Fibroblast of skin of left biceps (primary cell): ENCODE results near the gene CLDN24.

Source experiments
- DNase-seq, 2 experiments: peaks; one replicate each; pipeline ENCODE4 v3.0.0-alpha.2; 2013; ENCODE audit warnings: low read depth in 2 of 2

The CLDN24 gene

DNA sequence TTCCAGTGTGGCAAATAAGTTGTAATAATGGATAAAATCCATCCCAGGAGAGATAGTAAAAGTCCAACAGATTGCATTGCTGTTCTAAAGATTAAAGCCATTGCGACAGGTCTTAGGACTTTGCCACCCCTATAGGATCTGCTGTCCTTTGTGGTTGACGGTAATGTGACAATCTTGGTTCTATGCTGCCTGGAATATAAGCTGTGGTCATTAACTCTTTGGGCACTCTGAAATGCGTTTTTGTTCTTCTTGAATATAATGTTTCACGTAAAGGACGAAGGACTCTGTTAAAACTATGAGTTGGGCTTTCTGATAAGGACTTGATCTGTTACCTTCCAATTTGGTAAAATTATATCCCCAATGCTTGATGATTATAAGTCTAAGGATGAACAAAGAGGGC is at the start of gene CLDN24:
CLDN24 (minus strand) TSS at position 101 of the 400 bp plus-strand sequence; CDS start at position 101, 0 bp downstream.
- DNase-seq, result no peak

DNA sequence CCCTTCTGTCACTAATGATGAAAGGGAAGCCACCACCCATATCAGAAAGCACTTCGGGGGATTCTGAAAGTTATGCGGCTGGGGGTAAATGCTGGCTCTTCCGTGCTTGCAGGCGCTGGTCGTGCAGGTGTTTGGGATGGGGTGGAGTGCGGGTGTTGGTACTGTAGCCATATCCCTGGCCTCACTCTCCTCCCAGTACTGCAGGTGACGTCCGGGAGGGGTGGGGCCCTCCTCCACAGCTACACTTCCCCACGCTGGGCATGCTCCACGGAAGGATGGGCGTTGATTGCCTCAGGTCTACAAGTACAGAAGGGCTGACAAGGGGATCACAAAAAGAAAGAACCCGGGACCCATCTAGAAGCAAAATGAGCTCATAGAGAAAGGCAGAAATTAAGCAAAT is 48.6 kb upstream of the CLDN24 start:
- no peak for DNase-seq

DNA sequence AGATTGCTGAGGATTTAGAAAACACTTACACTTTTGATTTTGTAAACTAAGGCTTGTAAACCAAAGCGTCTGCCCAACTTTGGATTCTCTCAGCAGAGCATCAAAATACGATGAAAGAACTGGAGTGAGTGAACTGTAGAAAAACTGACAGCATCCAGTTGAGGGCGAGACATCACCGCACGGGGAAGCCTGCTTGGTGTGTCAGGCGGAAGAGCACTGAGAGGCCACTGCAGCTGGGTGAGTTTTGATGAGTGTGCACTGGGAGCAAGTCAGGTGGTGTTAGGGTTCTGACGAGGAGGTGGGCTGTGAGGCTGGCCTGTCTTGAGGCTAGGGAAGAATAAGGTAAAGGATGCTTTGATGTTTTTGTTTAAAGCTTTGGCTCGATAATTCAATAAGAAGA is 46.8 kb upstream of the CLDN24 start:
- DNase-seq, result no peak

DNA sequence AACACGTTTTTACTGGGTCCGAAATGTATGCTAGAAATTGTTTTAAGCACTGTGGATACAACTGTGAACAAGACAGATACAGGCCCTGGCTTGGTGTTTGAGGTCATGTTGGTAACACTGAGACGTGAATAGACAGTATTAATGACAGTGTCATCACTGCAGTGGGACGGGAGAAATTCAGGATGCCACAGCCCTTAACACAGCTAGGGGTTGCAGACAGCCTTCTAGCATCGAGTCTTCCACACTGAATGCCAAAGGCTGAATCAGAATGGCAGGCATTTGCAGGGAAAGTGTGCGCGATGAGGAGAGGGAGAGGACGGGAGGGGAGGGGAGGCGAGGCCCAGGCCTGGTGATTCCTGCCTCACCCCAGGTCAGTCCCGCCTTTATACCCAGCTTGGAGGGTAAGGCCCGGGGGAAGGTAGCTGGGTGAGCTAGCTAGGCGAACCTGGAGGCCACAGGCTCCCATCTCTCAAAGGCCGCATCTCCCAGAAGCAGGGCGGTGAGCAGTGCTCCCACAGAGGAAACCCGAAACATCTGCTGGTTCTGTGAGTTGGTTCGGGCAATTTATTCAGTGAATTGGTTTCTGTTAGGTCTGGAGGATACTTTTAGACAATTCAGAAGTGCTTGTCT is 44.1 kb upstream of the CLDN24 start:
- DNase-seq, result no peak

DNA sequence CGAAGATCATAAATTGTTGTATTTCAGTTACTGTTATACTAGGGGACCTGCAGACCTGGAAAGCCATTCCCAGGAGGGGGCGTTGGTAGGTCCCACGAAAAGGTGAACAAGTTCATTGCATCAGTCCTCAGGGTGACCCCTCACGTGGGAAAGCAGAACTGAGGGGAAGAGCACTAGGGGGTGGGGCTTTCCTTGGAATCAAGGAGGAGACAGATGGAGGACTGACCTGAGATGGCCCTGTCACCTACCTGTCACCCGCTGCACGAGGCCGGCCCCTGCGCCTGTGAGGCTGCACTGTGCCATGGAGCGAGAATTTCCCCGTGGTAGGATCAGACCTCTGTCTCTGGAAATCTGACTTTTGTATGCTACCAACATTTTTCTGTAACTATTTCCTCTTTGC is 41.8 kb upstream of the CLDN24 start:
- DNase-seq, result no peak

DNA sequence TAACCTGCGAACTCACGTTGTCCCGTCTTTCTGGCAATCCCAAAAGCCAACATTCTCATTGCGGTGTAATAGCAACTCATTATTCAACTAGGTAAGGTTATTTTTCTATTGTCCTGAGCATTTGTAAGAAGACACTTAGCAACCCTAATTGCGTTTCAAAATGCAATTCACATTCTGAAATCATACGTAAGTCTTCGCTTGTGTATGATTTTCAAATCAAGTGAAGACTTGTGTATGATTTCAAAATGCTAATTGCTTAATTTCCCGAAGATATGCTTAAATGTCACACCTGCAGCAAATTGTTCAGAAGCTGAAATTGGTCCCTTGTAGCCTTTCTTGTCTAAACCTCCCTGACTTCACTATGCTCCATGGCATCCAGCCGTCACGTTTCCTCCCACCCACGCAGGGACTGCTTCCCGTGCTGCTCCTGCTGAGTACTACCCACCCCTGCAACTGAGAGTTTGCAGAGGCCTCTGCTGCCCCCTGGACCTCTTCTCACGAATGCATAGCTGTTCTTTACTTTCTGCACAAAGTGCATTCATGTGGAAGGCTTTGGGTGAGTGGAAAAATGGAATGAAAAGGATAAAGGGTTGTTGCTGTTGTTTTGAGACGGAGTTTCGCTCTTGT is 40.8 kb upstream of the CLDN24 start:
- DNase-seq, result no peak

DNA sequence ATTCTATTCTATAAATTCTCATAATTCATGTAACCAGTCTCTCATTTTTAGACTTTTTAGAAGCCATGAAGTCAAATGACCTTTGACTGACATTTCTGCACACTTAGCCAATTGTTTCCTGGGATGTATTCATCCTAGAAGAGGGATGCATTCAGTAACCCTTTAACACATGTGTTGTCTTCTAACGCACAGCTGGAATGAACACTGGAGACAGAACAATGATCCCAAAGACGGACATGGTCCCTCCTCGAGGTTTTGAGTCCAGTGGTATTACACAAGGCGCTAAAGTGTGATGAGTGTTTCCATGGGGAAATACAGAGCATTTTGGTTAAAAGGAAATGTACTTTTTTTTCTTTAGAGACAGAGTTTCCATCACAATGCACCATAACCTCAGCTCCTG is 39.8 kb upstream of the CLDN24 start:
- DNase-seq, result no peak

DNA sequence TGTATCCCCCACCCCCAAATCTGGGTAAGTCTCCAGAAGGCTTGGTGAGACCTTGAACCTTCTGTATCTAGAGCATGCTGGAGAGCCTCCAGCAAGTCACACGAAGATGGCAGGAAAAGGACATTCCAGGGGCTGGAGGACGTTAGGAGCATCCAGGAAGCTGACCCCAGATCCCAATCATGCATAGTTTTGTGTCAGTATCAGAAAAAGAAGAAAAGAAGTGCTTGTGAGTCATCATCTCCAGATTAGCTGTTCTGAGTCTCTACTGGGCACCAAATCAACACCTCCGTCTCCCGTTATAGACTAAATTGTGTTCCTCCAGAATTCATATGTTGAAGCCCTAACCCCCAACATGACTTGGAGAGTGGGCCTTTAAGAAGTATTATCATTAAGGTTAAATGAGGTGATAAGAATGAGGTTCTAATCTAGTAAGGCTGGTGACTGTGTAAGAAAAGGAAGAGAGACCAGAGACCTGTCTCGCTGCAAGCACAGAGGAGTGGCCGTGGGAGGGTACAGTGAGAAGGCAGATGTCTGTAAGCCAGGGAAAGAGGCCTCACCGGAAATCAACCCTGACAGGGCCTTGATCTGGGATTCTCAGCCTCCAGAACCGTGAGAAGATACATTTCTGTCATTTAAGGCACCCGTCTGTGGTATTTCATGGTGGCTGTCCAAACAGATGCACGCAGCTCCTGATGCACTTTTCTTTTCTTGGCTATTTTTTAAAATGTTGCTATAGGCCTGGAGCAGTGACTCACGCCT is 38.1 kb upstream of the CLDN24 start:
- no peak for DNase-seq

DNA sequence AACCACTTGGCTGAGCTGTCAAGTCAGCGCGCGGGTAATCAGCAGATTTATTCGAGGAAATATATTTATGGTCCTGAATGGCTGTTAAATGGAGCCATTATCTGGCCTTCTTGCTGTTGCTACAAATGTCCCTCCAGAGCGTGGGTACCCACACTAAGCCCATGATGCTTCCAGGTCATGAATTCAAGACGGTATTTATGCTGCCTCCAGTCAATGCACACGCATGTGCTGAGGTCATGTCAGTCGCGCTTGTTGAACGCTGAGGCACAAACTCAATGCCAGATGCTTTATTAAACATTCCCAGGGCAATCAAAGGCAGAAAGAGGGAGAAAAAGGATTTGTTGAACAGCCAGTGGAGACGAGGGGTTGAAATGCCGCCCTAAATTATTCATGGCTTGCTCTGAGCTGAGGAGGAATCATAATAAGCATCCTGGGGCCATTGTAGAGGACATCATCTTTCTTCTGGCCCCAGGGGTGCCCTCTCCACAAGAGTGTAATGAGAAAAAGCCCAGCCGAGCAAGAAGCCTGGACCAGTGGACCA is 36.1 kb upstream of the CLDN24 start:
- DNase-seq, result no peak

DNA sequence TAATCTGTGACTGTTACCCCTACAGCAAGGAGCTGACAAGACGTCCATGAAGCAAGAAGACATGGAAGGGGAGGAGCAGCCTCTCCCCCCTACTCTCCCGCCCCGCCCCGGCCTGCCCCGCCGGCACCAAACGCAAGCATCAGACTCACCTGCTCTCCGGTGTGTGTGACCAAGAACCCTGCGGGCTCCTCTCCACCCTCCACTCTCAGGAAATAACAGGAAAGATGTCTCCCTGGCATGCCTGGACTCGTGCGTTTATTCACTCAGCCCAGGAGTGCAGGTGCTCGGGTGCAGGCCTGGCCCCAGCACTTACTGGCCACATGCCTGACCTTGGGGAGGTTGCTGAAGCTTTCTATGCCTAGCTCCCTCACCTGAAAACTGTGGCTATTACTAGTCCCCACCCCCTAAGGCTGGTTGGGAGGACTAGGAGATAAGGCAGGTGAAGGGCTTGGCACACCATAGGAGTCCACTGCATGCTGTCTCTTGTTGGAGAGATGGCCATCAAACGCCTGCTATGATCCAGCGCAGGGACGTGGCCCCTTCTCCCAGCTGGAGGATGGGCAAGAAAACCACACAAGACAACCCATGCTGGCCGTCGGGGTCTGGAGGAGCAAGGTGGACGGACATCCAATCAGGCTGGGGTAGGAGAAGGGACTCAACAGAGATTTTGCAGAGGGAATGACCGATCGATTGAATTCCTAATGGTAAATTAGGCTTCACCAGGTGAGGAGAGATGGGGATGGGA is 34.9 kb upstream of the CLDN24 start:
- no peak for DNase-seq

DNA sequence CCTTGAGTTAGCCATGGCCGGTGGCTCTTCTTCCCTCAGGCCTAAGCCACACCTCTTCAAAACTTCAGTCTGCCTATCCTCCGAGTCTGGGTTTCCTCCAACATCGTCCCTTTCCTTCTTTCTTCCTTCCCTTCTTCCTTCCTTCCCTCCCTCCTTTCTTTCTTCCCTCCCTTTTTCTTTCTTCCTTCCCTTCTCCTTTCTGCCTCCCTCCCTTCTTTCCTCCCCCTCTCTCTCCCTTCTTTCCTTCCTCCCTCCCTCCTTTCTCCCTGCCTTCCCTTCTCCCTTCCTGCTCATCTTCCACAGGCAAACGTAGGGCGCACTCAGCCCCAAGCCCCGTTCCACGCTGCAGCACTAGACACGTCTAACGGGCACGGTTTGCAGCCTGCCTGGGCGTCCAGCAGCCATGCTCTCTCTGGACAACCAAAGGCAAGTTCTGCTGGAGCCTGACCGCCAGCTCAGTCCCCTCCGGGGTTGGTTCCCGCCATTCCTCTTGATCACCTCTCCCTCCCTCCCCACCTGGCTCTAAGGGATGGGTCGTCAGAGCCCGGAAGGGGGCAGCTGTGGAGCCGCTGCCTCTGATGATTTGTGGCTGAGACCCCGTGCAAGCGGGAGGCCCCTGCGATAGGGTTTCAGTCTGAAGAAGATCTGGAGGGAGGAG is 34.1 kb upstream of the CLDN24 start:
- DNase-seq, result no peak

DNA sequence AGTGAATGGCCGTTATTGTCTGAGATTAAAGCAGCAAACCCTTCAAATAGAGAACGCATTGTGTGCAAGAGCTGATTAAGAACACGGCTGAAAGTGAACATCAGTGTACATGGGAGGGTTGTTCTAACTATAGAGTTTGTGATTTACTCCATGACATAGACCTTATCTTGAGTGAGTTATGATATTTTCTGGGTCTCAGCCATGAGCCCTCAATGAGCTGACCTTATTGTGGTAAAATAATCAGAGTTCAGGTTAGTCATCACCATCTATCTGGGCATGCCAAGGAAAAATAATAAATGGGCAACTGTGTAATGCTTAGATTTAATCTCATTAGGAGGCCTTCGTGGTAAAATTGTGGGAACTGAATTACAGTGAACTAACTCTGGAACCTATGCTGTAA is 33.2 kb upstream of the CLDN24 start:
- peak in 1 of 2 experiments; percentile 44 for DNase-seq

DNA sequence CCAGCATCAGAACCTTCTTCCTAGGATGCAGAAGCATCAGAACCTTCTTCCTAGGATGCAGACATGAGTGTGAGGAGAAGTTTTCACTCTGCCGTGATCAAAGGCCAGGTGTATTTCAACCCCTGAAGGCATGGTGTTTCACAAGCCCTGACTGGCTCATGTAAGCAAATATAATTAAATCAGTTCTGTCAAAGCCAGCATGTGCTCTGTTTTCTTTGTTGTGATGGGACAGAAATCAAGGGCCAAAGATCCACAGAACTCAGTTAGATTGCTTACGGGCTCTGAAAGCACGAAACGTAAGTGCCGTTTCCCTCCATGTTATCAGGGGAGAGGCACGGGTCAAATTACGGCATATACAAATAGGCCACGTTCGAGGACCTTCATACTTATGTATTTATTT is 32.0 kb upstream of the CLDN24 start:
- no peak for DNase-seq

DNA sequence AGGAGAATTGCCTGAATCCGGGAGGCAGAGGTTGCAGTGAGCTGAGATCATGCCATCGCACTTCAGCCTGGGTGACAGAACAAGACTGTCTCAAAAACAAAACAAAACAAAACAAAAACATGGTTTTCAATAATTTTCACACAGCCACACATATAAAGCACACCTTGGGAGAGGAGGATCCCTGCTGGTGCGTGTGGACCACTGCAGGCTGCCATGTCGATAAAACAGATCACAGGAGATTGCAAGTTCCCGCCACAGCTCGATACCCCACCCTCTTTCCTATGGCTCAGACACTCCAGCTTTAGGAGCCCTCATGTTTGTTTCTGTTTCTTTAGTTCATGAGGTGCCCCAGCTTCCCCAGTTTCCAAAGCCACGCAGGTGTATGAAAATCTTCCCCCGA is 31.3 kb upstream of the CLDN24 start:
- no peak for DNase-seq

DNA sequence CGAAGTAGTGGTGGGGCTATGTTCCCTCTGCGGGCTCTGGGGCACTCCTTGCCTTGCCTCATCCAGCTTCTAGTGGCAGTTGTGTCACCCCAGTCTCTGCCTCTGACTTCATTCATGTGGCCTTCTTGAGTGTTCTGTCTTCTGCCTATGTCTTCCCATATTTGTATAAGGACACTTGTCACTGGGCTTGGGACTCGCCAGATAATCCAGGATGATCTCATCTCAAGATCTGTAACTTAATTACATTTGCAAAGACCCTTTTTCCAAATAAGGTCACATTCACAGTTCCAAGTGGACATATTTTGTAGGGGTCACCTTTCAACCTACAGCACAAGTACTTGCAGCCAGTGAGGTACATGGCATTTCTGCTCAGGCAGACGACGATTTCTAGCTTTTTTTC is 30.3 kb upstream of the CLDN24 start:
- no peak for DNase-seq

DNA sequence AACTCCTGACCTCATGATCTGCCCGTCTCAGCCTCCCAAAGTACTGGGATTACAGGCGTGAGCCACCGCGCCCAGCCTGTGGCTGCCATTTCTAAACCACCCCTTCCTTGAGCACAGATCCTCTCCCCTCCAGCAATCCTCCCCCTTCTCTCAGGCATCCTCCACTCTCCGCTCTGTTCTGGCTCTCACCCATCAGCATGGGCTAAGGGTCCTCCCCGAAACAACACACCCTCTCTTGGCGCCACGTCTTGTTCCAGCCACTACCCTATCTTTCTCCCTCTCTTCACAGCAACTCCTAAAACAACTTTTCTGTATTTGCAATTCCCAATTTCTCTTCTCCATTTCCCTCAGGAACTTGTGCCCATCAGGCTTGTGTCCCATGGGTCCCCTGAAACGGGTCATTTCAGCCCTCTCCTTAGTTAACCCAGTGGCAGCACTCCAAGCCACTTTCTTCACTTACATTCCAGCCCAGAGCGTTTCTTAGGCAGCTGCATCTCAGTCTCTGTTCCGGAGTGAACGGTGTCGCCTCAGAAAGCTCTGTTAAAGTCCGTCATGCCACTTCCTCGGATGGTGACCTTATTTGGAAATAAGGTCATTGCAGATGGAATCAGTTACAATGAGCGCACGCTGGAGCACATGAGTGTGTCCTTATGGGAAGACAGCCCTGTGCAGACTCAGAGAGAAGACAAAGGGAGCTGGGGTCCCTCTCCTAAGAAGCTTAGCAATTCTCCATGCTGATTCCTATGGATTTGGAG is 28.3 kb upstream of the CLDN24 start:
- DNase-seq, result no peak

DNA sequence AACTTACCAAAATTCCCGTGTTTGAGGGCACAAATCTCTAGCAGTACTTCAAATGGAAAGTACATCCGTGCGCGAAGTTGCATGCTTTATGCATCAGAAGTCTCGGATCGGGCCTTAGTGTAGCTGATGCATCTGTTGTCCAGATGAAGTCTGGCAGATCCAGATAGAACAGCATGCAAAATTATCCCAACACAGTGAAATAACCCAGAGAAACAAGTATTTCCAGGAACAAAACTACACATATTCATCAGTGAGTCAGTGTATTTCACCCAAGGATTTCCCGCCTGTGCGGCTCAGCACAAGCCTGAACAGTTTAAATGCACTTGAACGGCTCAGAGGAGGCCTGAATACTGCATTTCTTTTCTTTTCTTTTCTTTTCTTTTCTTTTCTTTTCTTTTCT is 27.4 kb upstream of the CLDN24 start:
- DNase-seq, result peak; percentile 93

DNA sequence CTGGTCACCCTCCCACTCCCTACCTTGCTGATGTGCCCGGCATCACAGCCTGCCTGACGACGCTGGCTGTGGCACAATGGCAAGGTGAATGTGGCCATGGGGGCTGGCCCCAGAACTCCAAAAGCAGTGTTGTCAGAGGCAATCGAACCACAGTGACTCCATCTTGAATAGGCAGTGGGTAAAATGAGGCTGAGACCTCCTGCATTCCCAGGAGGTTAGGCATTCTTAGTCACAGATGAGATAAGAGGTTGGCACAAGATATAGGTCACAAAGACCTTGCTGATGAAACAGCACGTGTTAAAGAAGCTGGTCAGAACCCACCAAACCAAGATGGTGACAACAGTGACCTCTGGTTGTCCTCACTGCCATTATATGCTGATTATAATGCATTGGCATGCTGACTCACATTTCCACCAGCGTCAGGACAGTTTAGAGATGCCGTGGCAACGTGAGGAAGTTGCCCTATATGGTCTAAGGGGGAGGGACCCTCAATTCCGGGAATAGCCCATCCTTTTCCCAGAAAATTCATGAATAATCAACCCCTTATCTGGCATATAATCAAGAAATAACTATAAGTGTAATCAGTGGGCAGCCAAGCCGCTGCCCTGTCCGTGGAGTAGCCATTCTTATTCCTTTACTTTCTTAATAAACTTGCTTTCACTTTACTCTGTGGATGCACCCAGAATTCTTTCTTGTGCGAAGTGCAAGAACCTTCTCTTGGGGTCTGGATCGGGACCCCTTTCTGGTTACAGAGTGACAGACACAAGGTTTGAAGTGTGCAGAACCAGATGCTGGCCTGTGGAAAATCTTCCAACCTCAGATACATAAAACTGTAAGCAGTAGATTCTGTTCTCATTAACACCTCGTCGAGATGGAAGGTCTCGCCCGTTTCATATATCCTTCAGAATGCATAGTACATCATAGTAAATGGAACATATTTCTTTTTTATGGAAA is 26.8 kb upstream of the CLDN24 start:
- DNase-seq, result peak; percentile 96 to 97

DNA sequence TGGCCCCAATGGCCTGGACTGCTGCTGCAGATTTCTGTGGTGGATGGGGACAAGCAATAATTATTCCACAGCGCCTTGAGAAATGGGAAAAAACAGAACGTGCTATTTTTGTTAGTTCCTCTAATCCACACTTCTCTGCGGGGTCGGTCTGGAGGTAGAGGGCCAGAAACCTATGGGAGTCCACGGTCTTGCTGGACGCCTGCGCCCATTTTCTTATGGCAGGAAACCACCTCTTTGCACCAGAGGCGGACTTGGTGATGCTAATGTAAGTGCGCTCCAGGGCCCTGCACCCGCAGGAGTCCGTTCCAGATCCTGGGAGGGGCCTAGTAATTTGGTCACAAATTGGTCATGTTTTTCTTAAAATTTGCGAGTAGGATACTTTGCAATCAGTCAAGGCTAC is 25.9 kb upstream of the CLDN24 start:
- no peak for DNase-seq

DNA sequence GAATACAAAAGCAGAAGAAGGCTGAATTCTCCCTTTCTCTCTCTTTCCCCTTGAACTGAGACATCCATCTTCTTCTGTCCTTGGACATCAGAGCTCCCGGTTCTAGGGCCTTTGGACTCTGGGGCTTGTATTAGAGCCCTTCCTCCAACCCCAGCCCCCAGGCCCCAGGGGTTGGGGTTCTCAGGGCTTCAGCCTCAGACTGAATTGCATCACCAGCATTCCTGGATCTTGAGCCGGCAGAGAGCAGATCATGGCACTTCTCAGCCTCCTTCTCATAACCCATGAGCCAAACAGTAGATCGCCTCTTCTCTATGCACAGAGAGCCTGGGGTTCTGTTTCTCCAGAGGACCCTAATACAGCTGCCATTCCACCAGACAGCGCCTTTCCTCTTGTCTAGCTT is 25.3 kb upstream of the CLDN24 start:
- DNase-seq, result no peak
